Smooth muscle cell of bladder (primary cell): ENCODE results near the gene INSL3. TPM values are rescaled to one million over a fixed set of nuclear protein-coding genes. Genes with fewer than 3 reads are reported as not detected.

ENCODE experiments used
- total RNA-seq: library from RNA; depleted of rRNA; stranded (reverse); fragments of >200 nt; gene quantifications from 2 replicates; pipeline ENCODE4 v1.2.3, GENCODE V29; 2014

Gene INSL3, protein sequence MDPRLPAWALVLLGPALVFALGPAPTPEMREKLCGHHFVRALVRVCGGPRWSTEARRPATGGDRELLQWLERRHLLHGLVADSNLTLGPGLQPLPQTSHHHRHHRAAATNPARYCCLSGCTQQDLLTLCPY
- total RNA-seq: not detected in 2 replicates

GRCh38 chr19:17821190-17821589 lies at the start of gene INSL3:
TSS of gene INSL3 (minus strand) at chr19:17821519. CDS start at chr19:17821506, 13 bp downstream.

DNA sequence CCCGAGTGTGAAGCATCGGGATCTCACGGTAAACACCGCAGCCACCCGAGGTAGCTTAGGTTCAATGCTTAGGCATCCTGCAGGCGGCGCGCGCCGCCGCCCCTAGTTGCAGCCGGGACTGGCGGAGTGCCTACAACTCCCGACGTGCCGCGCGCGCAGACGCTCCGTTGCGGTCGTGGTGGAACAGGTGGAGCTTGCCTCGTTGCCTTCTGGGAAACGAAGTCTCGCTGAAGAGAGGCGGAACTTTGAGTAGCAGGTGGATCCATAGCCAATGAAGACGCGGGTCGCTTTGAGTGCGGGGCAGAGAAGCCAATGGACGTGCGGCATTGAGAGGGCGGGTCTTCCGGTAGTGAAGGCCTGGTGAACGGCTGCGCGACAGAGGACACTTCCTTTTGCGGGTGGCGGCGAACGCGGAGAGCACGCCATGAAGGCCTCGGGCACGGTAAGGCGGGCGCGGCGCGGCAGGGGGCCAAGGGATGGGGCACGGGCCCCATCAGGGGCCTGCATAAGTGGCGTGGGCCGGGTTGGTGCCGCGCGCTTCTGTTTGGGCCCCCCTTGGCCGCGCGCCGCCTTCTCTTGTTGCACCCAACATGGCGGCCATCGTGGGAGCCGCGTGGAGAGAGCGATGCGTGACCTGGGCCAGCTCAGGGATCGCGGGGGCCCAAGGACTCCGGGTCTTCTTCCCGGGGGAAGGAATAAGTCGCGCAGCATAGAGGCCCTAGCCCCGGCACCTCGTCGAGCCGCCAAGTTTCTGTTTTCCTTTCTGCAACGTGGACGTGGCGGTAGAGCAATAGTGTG lies 38.4 kb upstream of the INSL3 start, which contains the start of gene RPL18A:
RPL18A (plus strand) TSS at position 378 of the 798 bp plus-strand sequence; CDS start at position 425, 47 bp downstream.

GRCh38 chr19:17847538-17848366 lies 26.4 kb upstream of the INSL3 start, which contains the start of gene JAK3:
TSS of gene JAK3 (minus strand) at chr19:17847982. CDS start at chr19:17844417, 3,565 bp downstream.

DNA sequence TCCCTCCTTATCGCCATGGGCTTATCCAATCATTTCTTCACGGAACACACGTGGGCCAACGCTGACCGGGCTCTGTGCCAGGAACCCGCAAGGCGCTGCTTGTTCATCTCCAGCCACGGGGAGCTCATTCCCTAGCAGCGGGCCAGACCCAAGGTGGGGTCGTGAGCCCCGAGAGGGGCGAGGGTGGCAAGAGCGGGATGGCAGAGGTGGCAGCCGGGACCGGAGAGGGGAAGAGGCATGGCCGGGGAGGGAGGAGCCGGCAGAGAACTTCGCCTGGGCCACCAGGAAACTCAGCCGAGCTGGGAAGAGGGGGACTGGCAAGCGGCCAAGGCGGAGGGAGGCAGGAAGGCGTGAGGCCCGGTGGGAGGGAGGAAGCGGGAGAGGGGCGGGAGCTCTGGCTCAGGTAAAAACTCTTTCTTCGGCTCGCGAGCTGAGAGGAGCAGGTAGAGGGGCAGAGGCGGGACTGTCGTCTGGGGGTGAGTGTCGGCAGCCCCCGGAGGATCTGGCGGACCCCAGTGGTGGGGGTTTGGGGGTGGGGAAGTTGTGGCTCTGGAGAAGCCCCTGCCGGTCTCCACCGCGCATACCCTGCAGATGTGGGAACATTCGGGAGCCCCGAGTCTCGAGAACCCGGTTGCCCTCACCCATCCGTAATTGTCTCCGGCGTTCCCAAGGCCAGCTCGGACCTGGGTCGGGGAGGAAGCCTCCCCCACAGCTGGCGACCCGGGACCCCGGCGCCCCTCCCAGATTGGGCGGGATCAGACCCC lies 26.4 kb downstream of the INSL3 start, which contains the start of gene B3GNT3:
B3GNT3 (plus strand) TSS at position 408 of the 764 bp plus-strand sequence. CDS start 12,670 bp downstream, outside the sequence.

Other genes with a start within 250 kb of the INSL3 start
- 0.28 TPM in 2 replicates for gene UNC13A, start 133.2 kb downstream of the INSL3 start, total RNA-seq
- gene MAP1S, start 102.0 kb downstream of the INSL3 start, total RNA-seq: 9.2 and 11.2 TPM in 2 replicates
- 0.09 and 0.14 TPM in 2 replicates for gene FCHO1, start 70.0 kb downstream of the INSL3 start, total RNA-seq
- gene B3GNT3, start 26.4 kb downstream of the INSL3 start, total RNA-seq: not detected in 2 replicates
- 1.00 and 2.3 TPM in 2 replicates for gene JAK3, start 26.5 kb upstream of the INSL3 start, total RNA-seq
- gene RPL18A, start 38.4 kb upstream of the INSL3 start, total RNA-seq: 1,775 and 1,825 TPM in 2 replicates
- not detected in 2 replicates for gene SLC5A5, start 50.4 kb upstream of the INSL3 start, total RNA-seq
- 28.0 and 34.3 TPM in 2 replicates for gene CCDC124, start 111.5 kb upstream of the INSL3 start, total RNA-seq
- gene KCNN1, start 145.6 kb upstream of the INSL3 start, total RNA-seq: 0.09 TPM in 1 of 2 replicates, not detected in the other
- 4.0 and 4.4 TPM in 2 replicates for gene ARRDC2, start 186.7 kb upstream of the INSL3 start, total RNA-seq